ENCODE results near the gene MED26. TPM values are rescaled to one million over a fixed set of nuclear protein-coding genes. Genes with fewer than 3 reads are reported as not detected.

The MED26 gene
- total and polyA plus RNA-seq, 10 of the 15 experiments (the other 5 are each of a cell fraction or from before 2014, with no cell fraction given), result 1.1 to 21.4 (median 9.7) TPM

DNA sequence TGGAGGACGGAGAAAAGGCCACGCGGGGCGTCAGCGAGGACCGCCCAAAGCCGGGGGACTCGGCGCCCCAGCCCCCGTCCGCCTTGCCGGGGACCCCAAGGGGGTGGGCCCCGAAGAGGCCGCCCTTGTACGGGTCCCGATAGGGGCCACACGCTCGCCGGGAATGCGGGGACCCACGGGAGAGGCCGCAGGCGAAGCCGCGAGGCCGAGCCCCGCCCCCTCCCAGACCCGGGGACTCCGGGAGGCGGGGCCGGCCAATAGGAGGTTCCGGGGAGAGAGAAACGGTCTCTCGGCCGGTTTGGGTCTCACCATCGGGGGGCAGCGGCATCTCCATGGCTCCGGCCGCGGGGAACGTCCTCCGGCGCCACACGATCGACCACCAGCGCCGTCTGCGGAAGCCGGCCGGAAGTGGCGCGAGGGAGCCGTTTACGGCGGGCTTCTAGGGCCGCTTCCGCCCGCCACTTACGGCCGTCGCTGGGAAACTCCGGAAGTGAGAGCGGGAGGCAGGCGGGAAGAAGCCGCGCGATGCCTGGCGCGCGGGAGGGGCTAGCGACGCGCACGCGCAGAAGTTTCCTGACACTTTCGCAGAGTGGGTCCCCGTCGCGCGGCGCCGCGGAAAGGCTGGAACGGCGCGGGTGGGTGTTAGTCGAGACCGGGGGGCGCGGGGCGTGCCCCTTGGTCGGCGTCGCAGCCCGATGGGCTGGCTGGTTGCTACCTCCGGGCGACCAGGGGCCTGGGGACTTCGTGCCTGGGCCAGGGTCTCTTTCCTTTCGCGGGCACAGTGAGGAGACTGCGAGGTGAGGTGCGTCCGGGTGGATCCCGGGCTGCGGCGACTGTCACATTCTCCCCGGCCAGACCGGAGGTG is 85.7 kb downstream of the MED26 start, which contains the start of gene CHERP (continued):
- TF ChIP-seq NRF1 (conservative IDR thresholded peaks at IDR 0.05; ENCODE audit: low read depth, low read length) (peak; percentile 55), TBL1XR1 (IDR thresholded peaks at IDR 0.05; ENCODE audit: low read depth, low read length) (no peak; the same call in 1 of the 2 replicates), PAX5 (IDR thresholded peaks at IDR 0.05; ENCODE audit: borderline replicate concordance, low read depth, low read length) (no peak), RFX5 (IDR thresholded peaks at IDR 0.05; ENCODE audit: low read depth, low read length) (0 out of 2 replicates have a peak, but pooled peaks have one; percentile 34), FOXM1 (IDR thresholded peaks at IDR 0.05; ENCODE audit: low read depth, low read length) (no peak), MTA3 (IDR thresholded peaks at IDR 0.05; ENCODE audit: borderline replicate concordance, low read length) (no peak), ETV6 (conservative IDR thresholded peaks at IDR 0.05 in 1 of 2, IDR thresholded peaks at IDR 0.05 in 1 of 2; ENCODE audit: borderline replicate concordance in 1 of 2, low read depth in 1 of 2) (no peak), SMAD5 (IDR thresholded peaks at IDR 0.05; ENCODE audit: low read depth) (peak; percentile 74; the same call in 1 of the 2 replicates), CBFB (IDR thresholded peaks at IDR 0.05; ENCODE audit: low read depth) (peak; percentile 59; the same call in 1 of the 2 replicates), SMC3 (IDR thresholded peaks at IDR 0.05; ENCODE audit: borderline replicate concordance, low read length) (no peak), HCFC1 (IDR thresholded peaks at IDR 0.05; ENCODE audit: low read length) (peak; percentile 69; the same call in 1 of the 2 replicates), NR2F1 (conservative IDR thresholded peaks at IDR 0.05) (peak; percentile 28; the same call in 1 of the 2 replicates), RBBP5 (conservative IDR thresholded peaks at IDR 0.05) (0 out of 2 replicates have a peak, but pooled peaks have one; percentile 51), JUND (IDR thresholded peaks at IDR 0.05; ENCODE audit: low read depth, low read length) (no peak), NBN (IDR thresholded peaks at IDR 0.05) (0 out of 2 replicates have a peak, but pooled peaks have one; percentile 22), MYC (IDR thresholded peaks at IDR 0.05; ENCODE audit: insufficient read depth, insufficient read length, insufficient replicate concordance, low read length, severe bottlenecking) (no peak), ZSCAN29 (IDR thresholded peaks at IDR 0.05) (no peak), MXI1 (IDR thresholded peaks at IDR 0.05; ENCODE audit: low read depth, low read length) (peak; percentile 93), HSF1 (IDR thresholded peaks at IDR 0.05; ENCODE audit: low read depth, low read length) (no peak), MAX (IDR thresholded peaks at IDR 0.05; ENCODE audit: low read depth, low read length) (peak; percentile 42; the same call in 1 of the 2 replicates)
- TF ChIP-seq, protein P1, sequence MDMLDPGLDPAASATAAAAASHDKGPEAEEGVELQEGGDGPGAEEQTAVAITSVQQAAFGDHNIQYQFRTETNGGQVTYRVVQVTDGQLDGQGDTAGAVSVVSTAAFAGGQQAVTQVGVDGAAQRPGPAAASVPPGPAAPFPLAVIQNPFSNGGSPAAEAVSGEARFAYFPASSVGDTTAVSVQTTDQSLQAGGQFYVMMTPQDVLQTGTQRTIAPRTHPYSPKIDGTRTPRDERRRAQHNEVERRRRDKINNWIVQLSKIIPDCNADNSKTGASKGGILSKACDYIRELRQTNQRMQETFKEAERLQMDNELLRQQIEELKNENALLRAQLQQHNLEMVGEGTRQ (IDR thresholded peaks at IDR 0.05; ENCODE audit: borderline replicate concordance, low read depth, low read length), result no peak
- TF ChIP-seq, protein P2, sequence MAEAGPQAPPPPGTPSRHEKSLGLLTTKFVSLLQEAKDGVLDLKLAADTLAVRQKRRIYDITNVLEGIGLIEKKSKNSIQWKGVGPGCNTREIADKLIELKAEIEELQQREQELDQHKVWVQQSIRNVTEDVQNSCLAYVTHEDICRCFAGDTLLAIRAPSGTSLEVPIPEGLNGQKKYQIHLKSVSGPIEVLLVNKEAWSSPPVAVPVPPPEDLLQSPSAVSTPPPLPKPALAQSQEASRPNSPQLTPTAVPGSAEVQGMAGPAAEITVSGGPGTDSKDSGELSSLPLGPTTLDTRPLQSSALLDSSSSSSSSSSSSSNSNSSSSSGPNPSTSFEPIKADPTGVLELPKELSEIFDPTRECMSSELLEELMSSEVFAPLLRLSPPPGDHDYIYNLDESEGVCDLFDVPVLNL (IDR thresholded peaks at IDR 0.05; ENCODE audit: low read depth, low read length), result peak; percentile 75
- TF ChIP-seq, protein P3, sequence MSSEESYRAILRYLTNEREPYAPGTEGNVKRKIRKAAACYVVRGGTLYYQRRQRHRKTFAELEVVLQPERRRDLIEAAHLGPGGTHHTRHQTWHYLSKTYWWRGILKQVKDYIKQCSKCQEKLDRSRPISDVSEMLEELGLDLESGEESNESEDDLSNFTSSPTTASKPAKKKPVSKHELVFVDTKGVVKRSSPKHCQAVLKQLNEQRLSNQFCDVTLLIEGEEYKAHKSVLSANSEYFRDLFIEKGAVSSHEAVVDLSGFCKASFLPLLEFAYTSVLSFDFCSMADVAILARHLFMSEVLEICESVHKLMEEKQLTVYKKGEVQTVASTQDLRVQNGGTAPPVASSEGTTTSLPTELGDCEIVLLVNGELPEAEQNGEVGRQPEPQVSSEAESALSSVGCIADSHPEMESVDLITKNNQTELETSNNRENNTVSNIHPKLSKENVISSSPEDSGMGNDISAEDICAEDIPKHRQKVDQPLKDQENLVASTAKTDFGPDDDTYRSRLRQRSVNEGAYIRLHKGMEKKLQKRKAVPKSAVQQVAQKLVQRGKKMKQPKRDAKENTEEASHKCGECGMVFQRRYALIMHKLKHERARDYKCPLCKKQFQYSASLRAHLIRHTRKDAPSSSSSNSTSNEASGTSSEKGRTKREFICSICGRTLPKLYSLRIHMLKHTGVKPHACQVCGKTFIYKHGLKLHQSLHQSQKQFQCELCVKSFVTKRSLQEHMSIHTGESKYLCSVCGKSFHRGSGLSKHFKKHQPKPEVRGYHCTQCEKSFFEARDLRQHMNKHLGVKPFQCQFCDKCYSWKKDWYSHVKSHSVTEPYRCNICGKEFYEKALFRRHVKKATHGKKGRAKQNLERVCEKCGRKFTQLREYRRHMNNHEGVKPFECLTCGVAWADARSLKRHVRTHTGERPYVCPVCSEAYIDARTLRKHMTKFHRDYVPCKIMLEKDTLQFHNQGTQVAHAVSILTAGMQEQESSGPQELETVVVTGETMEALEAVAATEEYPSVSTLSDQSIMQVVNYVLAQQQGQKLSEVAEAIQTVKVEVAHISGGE (CRISPR knock-in tag; IDR thresholded peaks at IDR 0.05), result no peak

All from GM12878 (cell line).